IgD-negative memory B cell (primary cell): Measurements from ENCODE around the gene CPO. TPM values are rescaled to one million over a fixed set of nuclear protein-coding genes. Genes with fewer than 3 reads are reported as not detected.

Experiments
- H3K27ac Mint-ChIP-seq, 3 donors: one replicate each; pipeline ENCODE4 v1.8.0; 2020 to 2022; ENCODE audit warnings: mild to moderate bottlenecking in 3 of 3, mixed read lengths in 3 of 3, moderate library complexity in 1 of 3
- H3K27me3 Mint-ChIP-seq: one replicate; pipeline ENCODE4 v1.8.0; 2021; ENCODE audit warnings: mixed read lengths
- H3K36me3 Mint-ChIP-seq: one replicate; pipeline ENCODE4 v1.8.0; 2020; ENCODE audit warnings: mild to moderate bottlenecking, mixed read lengths
- H3K4me1 Mint-ChIP-seq, 3 donors: one replicate each; pipeline ENCODE4 v1.8.0; 2020 to 2022; ENCODE audit warnings: mixed read lengths in 3 of 3, mild to moderate bottlenecking in 1 of 3
- H3K4me3 Mint-ChIP-seq, 4 donors: one replicate each; pipeline ENCODE4 v1.8.0; 2020 to 2022; ENCODE audit warnings: mild to moderate bottlenecking in 4 of 4, mixed read lengths in 4 of 4, moderate library complexity in 3 of 4
- H3K9me3 Mint-ChIP-seq, 3 donors: one replicate each; pipeline ENCODE4 v1.8.0; 2020 to 2021; ENCODE audit warnings: mixed read lengths in 3 of 3, mild to moderate bottlenecking in 1 of 3
- polyA plus RNA-seq: library from polyadenylated mRNA; unstranded; fragments of 300-500 nt; fragmentation: Illumina TruSeq; gene quantifications from one replicate; pipeline ENCODE4 v1.2.3, GENCODE V29; 2021

The CPO gene
- polyA plus RNA-seq, 1 donor from 2014 or later, result not detected

DNA sequence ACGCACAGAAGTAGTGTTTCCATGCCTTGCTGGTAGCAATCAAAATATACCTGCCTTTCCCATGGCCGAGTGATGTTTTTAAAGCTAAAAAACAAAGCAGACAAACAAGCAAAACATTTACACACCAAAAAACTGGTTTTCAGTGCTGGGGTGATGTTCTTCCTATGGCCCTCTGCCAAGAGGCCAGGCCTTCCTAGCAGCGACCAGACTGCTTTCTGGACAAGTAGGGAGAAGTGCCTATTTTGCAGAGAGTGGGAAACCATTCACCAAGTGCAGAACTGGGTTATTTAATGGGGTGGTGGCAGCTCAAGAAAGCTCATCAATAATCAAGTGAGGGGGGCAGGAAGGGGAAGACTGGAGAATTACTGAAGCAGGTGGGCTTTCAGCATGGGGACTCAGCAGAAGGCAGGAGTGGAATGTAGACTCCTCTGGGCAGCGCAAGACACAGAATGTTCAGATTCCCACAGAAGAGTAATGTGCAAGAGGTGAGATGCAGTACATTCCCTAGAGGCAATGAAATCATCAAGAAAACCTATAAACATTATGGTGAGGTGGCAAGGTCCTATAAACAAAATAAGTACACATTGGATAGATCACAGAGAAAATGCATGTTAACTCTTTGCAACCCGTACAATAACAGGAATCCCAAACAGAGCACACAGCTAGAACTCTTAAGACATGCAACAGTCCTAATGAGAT is 44.0 kb downstream of the CPO start:
- Mint-ChIP-seq H3K4me1 (peaks cover 0 to 9% (median 2%) of the 10 kb centered on the region in 3 donors), H3K27ac (no peak overlapping the region), H3K9me3 (peaks cover 0 to 3% (median 0%) of the 10 kb centered on the region in 3 donors), H3K4me3 (no peak overlapping the region), H3K36me3 (no peaks in the 10 kb centered on the region), H3K27me3 (peaks cover 6% of the 10 kb centered on the region)

DNA sequence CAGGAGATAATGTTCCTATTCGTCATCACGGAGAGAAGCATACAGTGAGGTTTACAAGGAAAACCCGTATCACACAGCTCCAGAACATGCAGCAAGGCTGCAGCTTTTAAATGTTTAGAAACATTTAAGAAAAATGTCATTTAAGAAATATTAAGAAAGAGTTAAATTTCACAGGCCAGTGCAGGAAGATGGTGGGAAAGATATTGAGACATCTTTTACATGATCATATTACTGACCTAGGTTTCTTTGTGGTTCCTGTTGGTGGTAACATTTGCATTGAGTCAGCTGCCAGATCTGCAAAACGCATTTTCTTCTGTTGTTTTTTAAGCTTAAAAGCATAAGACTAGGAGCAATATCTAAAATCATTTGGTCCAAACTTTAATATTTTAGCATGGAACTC is 44.9 kb downstream of the CPO start:
- Mint-ChIP-seq H3K36me3 (no peaks in the 10 kb centered on the region), H3K4me3 (no peak overlapping the region), H3K27me3 (peaks cover 8% of the 10 kb centered on the region), H3K4me1 (peaks cover 0 to 11% (median 2%) of the 10 kb centered on the region in 3 donors), H3K27ac (no peak overlapping the region), H3K9me3 (peaks cover 0 to 3% (median 0%) of the 10 kb centered on the region in 3 donors)

DNA sequence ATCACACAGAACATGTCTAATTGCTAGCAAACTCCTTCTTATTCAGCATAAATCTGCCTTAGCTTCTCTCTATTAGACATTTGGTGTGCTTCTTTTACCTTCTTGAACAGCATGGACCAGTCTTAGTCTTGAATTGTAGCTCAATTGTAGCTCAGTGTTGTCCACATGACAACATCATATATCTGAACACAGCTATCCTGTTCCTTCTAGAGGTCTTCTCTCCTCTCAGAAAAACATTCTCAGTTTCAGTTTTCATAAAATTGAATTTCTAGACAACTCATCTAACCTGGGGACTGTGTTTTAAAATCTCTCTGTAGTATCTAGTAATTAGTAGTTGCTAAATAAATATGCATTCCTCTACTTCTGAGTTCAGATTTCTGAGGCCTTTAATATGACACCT is 47.6 kb downstream of the CPO start:
- Mint-ChIP-seq H3K27me3 (peaks cover 14% of the 10 kb centered on the region), H3K9me3 (peaks cover 0 to 3% (median 0%) of the 10 kb centered on the region in 3 donors), H3K27ac (no peak overlapping the region), H3K36me3 (no peaks in the 10 kb centered on the region), H3K4me1 (peaks cover 0 to 13% (median 2%) of the 10 kb centered on the region in 3 donors), H3K4me3 (no peak overlapping the region)

GRCh38 chr2:206987810-206988209 is 48.5 kb downstream of the CPO start:
- Mint-ChIP-seq H3K4me3 (no peak overlapping the region), H3K36me3 (no peaks in the 10 kb centered on the region), H3K9me3 (peaks cover 0 to 3% (median 0%) of the 10 kb centered on the region in 3 donors), H3K27me3 (peaks cover 16% of the 10 kb centered on the region), H3K4me1 (peaks cover 0 to 8% (median 2%) of the 10 kb centered on the region in 3 donors), H3K27ac (no peak overlapping the region)

DNA sequence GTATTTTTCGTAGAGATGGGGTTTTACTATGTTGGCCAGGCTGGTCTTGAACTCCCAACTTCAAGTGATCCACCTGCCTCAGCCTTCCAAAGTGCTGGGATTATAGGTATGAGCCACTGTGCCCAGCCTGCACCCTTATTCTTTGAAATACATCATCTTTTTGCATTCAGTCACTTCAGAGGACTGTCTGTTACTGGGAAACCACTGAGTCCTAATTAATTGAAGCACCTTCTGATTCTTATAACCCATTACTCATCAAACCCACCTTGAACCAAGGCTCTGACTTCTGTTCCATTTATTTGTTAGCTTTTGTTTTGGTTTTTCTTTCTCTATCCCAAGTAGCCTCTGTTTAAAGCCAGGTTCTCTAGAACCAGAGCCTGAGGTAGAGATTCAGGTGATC is 49.6 kb downstream of the CPO start:
- Mint-ChIP-seq H3K4me3 (no peak overlapping the region), H3K4me1 (peaks cover 0 to 5% (median 0%) of the 10 kb centered on the region in 3 donors), H3K9me3 (peaks cover 0 to 3% (median 0%) of the 10 kb centered on the region in 3 donors), H3K36me3 (no peaks in the 10 kb centered on the region), H3K27me3 (peaks cover 13% of the 10 kb centered on the region), H3K27ac (no peak overlapping the region)

DNA sequence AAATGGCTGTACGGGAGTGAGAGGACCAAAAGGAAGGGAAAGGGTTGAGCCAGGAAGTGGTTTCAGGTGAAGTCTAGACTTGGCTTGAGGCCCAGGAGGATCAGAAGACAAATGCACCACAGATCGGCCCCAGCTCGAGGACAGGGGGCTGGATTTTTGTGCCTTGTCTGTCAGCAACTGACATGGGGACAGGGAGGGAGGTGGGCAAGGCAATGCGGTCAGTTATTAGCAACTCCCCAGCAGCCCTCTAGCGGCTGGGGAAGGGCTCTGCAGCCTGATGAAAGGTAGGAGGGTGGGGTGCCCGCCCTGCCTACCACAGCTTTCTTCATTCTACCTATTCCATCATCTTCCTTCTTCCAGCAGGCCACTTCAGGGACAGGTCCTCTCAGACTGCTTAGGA is 50.0 kb downstream of the CPO start:
- Mint-ChIP-seq H3K36me3 (no peaks in the 10 kb centered on the region), H3K4me3 (no peak overlapping the region), H3K9me3 (peaks cover 0 to 3% (median 0%) of the 10 kb centered on the region in 3 donors), H3K27me3 (peaks cover 13% of the 10 kb centered on the region), H3K27ac (no peak overlapping the region), H3K4me1 (peaks cover 0 to 4% (median 0%) of the 10 kb centered on the region in 3 donors)

GRCh38 chr2:206990360-206990759 is 51.0 kb downstream of the CPO start:
- H3K27ac Mint-ChIP-seq, result no peak overlapping the region
- H3K9me3 Mint-ChIP-seq, result peaks cover 0 to 3% (median 0%) of the 10 kb centered on the region in 3 donors
- peaks cover 0 to 4% (median 0%) of the 10 kb centered on the region in 3 donors for H3K4me1 Mint-ChIP-seq
- H3K4me3 Mint-ChIP-seq, result no peak overlapping the region
- peaks cover 11% of the 10 kb centered on the region for H3K27me3 Mint-ChIP-seq
- no peaks in the 10 kb centered on the region for H3K36me3 Mint-ChIP-seq

DNA sequence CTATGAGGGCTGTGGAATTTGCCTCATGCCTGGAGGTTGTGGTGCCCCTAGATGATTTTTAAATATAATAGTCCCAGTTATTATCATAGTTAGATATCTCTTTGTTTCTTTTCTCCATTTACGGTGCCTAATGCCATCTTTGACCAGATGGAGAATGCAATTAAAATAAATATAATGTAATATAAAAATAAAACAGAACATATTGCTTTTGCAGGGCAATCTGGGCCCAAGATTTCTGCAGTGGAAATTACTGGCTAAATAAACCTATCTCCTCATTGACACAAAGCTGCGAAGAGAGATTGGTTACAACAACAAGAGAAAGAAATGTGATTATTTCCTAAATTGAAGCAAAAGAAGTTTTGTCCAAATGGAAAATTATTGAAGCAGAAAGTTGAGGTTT is 51.8 kb downstream of the CPO start:
- no peaks in the 10 kb centered on the region for H3K36me3 Mint-ChIP-seq
- no peak overlapping the region for H3K27ac Mint-ChIP-seq
- H3K9me3 Mint-ChIP-seq, result no peaks in the 10 kb centered on the region
- H3K27me3 Mint-ChIP-seq, result peaks cover 11% of the 10 kb centered on the region
- H3K4me1 Mint-ChIP-seq, result peaks cover 0 to 4% (median 0%) of the 10 kb centered on the region in 3 donors
- H3K4me3 Mint-ChIP-seq, result no peak overlapping the region

GRCh38 chr2:206993396-206993911 is 54.1 kb downstream of the CPO start:
- H3K4me3 Mint-ChIP-seq, result no peak overlapping the region
- peaks cover 5% of the 10 kb centered on the region for H3K36me3 Mint-ChIP-seq
- no peak overlapping the region for H3K27ac Mint-ChIP-seq
- H3K27me3 Mint-ChIP-seq, result peaks cover 14% of the 10 kb centered on the region
- H3K9me3 Mint-ChIP-seq, result peaks cover 0 to 6% (median 2%) of the 10 kb centered on the region in 3 donors
- H3K4me1 Mint-ChIP-seq, result peaks cover 0 to 4% (median 0%) of the 10 kb centered on the region in 3 donors

DNA sequence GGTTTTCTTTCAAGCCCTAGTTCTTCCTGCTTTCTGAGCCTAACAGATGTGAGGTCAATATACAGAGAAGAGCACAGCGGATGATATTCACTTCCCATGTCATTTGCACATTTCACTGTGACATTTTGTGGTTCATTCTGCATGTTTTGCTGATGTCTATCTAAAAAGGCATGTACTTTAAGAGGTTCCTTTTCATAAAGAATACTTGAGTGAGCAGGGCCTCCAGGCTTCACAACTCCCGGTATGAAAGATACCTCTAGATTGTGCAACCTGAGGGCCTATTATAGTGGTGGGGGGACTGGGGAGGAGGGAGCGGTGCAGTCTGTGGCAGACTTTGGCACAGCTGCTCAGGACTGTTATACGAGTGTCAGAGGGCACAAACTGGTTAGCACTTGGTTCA is 54.6 kb downstream of the CPO start:
- peaks cover 2 to 6% (median 2%) of the 10 kb centered on the region in 3 donors for H3K9me3 Mint-ChIP-seq
- no peak overlapping the region for H3K27ac Mint-ChIP-seq
- H3K4me3 Mint-ChIP-seq, result no peak overlapping the region
- peaks cover 14% of the 10 kb centered on the region for H3K27me3 Mint-ChIP-seq
- H3K36me3 Mint-ChIP-seq, result peaks cover 5% of the 10 kb centered on the region
- peaks cover 0 to 4% (median 0%) of the 10 kb centered on the region in 3 donors for H3K4me1 Mint-ChIP-seq

- no peaks in the 10 kb centered on the region for H3K4me1 Mint-ChIP-seq
- H3K27ac Mint-ChIP-seq, result no peak overlapping the region
- H3K27me3 Mint-ChIP-seq, result peaks cover 5% of the 10 kb centered on the region
- H3K4me3 Mint-ChIP-seq, result no peak overlapping the region
- H3K36me3 Mint-ChIP-seq, result peaks cover 5% of the 10 kb centered on the region
- H3K9me3 Mint-ChIP-seq, result peaks cover 2 to 12% (median 7%) of the 10 kb centered on the region in 3 donors
Observed at GRCh38 chr2:206996556-206997065, 57.3 kb downstream of the CPO start.

GRCh38 chr2:207008105-207008990 is 69.0 kb downstream of the CPO start:
- Mint-ChIP-seq H3K36me3 (no peaks in the 10 kb centered on the region), H3K4me3 (no peak overlapping the region), H3K9me3 (peaks cover 0 to 1% (median 0%) of the 10 kb centered on the region in 3 donors), H3K27ac (no peak overlapping the region), H3K27me3 (peaks cover 3% of the 10 kb centered on the region), H3K4me1 (peaks cover 0 to 5% (median 0%) of the 10 kb centered on the region in 3 donors)

DNA sequence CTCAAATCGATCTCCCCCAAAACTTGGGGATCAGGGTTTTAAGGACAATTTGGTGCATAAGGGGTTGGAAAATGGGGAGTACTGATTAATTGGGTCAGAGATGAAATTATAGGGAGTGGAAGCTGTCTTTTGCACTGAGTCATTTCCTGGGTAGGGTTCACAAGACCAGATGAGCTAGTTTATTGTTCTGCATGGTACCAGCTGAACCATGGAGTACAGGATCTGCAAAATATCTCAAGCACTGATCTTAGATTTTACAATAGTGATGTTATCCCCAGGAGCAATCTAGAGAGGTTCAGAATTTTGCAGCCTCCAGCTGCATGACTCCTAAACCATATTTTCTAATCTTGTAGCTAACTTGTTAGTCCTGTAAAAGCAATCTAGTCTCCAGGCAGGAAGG is 73.1 kb downstream of the CPO start:
- H3K27ac Mint-ChIP-seq, result no peak overlapping the region

GRCh38 chr2:207014424-207014823 is 75.1 kb downstream of the CPO start:
- Mint-ChIP-seq H3K27ac (no peak overlapping the region), H3K4me3 (no peak overlapping the region), H3K9me3 (peaks cover 2 to 4% (median 4%) of the 10 kb centered on the region in 3 donors), H3K36me3 (peaks cover 3% of the 10 kb centered on the region), H3K4me1 (no peaks in the 10 kb centered on the region), H3K27me3 (peaks cover 9% of the 10 kb centered on the region)

More for the DNA sequence above, 73.1 kb downstream of the CPO start:
- no peak overlapping the region for H3K4me3 Mint-ChIP-seq
- H3K36me3 Mint-ChIP-seq, result no peaks in the 10 kb centered on the region
- peaks cover 6% of the 10 kb centered on the region for H3K27me3 Mint-ChIP-seq
- peaks cover 0 to 5% (median 0%) of the 10 kb centered on the region in 3 donors for H3K4me1 Mint-ChIP-seq
- H3K9me3 Mint-ChIP-seq, result peaks cover 0 to 2% (median 0%) of the 10 kb centered on the region in 3 donors

GRCh38 chr2:207015901-207016300 is 76.6 kb downstream of the CPO start:
- H3K4me3 Mint-ChIP-seq, result no peak overlapping the region
- peaks cover 2 to 4% (median 4%) of the 10 kb centered on the region in 3 donors for H3K9me3 Mint-ChIP-seq
- H3K4me1 Mint-ChIP-seq, result no peaks in the 10 kb centered on the region
- peaks cover 3% of the 10 kb centered on the region for H3K36me3 Mint-ChIP-seq
- H3K27me3 Mint-ChIP-seq, result peaks cover 6% of the 10 kb centered on the region
- H3K27ac Mint-ChIP-seq, result no peak overlapping the region
